ENCODE measurements around the gene ZNF580. TPM values are rescaled to one million over a fixed set of nuclear protein-coding genes. Genes with fewer than 3 reads are reported as not detected.

Gene ZNF580
- total and polyA plus RNA-seq, 2 of the 13 experiments (the other 11 are each of a cell fraction or from before 2014, with no cell fraction given), result 4.4 to 6.0 TPM

GRCh38 chr19:55591555-55591954, 49.2 kb upstream of the ZNF580 start:
- H3K9ac ChIP-seq (ENCODE audit: insufficient read depth, low read depth, low read length), result no peak overlapping the region
- ChIA-PET POLR2A (no interaction called here), CTCF (ENCODE audit: low intra/inter-chr PET ratio, low total read pairs) (no interaction called here)
- no TSS peak for BruUV-seq (replicated peaks)
- DNase-seq (ENCODE audit: low spot score) (no peak), FAIRE-seq (no peak), ATAC-seq (no peak)
- H3K36me3 ChIP-seq (replicated peaks in 1 of 2; ENCODE audit: control insufficient read depth in 1 of 2, insufficient read depth in 2 of 2, low read length in 2 of 2), result peaks cover 9 to 22% of the 10 kb centered on the region in 2 experiments; a peak in 4 of 5 replicates
- no peaks in the 10 kb centered on the region for H4K20me1 ChIP-seq (ENCODE audit: insufficient read depth, low read length)
- no peak overlapping the region for H2AFZ ChIP-seq (ENCODE audit: low read length)
- H3K4me1 ChIP-seq (ENCODE audit: insufficient read depth, low read length), result peaks cover 6% of the 10 kb centered on the region; the same call in 1 of the 2 replicates
- H3K79me2 ChIP-seq (ENCODE audit: insufficient read depth, low read length), result no peaks in the 10 kb centered on the region
- no peak overlapping the region for H3K4me3 ChIP-seq (replicated peaks in 1 of 3; ENCODE audit: insufficient read depth in 1 of 3, low read depth in 2 of 3, low read length in 3 of 3)
- H3K9me3 ChIP-seq (ENCODE audit: low read length), result no peaks in the 10 kb centered on the region
- H3K27me3 ChIP-seq (ENCODE audit: control insufficient read depth in 1 of 2, insufficient read depth in 2 of 2, low read length in 2 of 2), result no peaks in the 10 kb centered on the region
- no peak overlapping the region for H3K27ac ChIP-seq (ENCODE audit: extremely low read length, insufficient read depth, low read length)
- WGBS (ENCODE audit: low lambda C conversion rate), result 88% methylated on average over 8 of the region's 10 CpGs
- no peak for TF ChIP-seq GATAD1 (CRISPR knock-in tag; IDR thresholded peaks at IDR 0.05)
- no peak for TF ChIP-seq ZNF704 (CRISPR knock-in tag; IDR thresholded peaks at IDR 0.05; ENCODE audit: borderline replicate concordance)
- peak; percentile 84 for TF ChIP-seq PRDM10 (CRISPR knock-in tag; IDR thresholded peaks at IDR 0.05; ENCODE audit: low read depth)
- TF ChIP-seq ZBTB42 (CRISPR knock-in tag; IDR thresholded peaks at IDR 0.05), result no peak
- no peak for TF ChIP-seq PATZ1 (CRISPR knock-in tag; IDR thresholded peaks at IDR 0.05)
- no peak for TF ChIP-seq ESRRA (CRISPR knock-in tag; IDR thresholded peaks at IDR 0.05; ENCODE audit: low read depth)
- no peak for TF ChIP-seq THYN1 (CRISPR knock-in tag; IDR thresholded peaks at IDR 0.05; ENCODE audit: borderline replicate concordance, low read depth)
- no peak for TF ChIP-seq MXD4 (CRISPR knock-in tag; IDR thresholded peaks at IDR 0.05)
- TF ChIP-seq MLXIP (CRISPR knock-in tag; IDR thresholded peaks at IDR 0.05; ENCODE audit: borderline replicate concordance), result no peak
- no peak for TF ChIP-seq ZNF891 (CRISPR knock-in tag; IDR thresholded peaks at IDR 0.05)
- peak; percentile 57; the same call in 1 of the 2 replicates for TF ChIP-seq BHLHE40 (IDR thresholded peaks at IDR 0.05; ENCODE audit: low read length)
- no peak for TF ChIP-seq FOXA3 (CRISPR knock-in tag; IDR thresholded peaks at IDR 0.05)
- TF ChIP-seq SRSF4 (IDR thresholded peaks at IDR 0.05; ENCODE audit: low read depth, low read length, poor library complexity, severe bottlenecking), result no peak
- no peak overlapping the region for H3K4me2 ChIP-seq (ENCODE audit: low read depth, low read length)
- in situ Hi-C loops (cut with HindIII; ENCODE audit: extremely low pct_ligation_motif_present, low pct_unique_long_range_greater_than_20kb) (no loop called here), intact Hi-C loops (cut with micrococcal nuclease; ENCODE audit: unreplicated experiment) (no loop called here)
